Neural cell (in vitro differentiated cells): Measurements from ENCODE around the gene SLC11A2.

Experiments used
- EP300 ChIP-seq: fragments of 450-650 bp; conservative IDR thresholded peaks from 2 replicates; pipeline ENCODE4 v1.6.1; 2014; ENCODE audit warnings: antibody characterized with exemption, mild to moderate bottlenecking, moderate library complexity; ENCODE audit not compliant: poor library complexity, severe bottlenecking
- EZH2 ChIP-seq: fragments of 200-600, 300-800 bp; shearing (Covaris generic), sonication (generic); IDR thresholded peaks from 2 replicates; pipeline ENCODE4 v1.6.1; 2014; ENCODE audit warnings: antibody characterized with exemption, low read length, borderline replicate concordance, mild to moderate bottlenecking; ENCODE audit not compliant: insufficient read depth, poor library complexity, severe bottlenecking
- MXI1 ChIP-seq: fragments of 450-650 bp; conservative IDR thresholded peaks from 2 replicates; pipeline ENCODE4 v1.6.1; 2014; ENCODE audit warnings: antibody characterized with exemption, mild to moderate bottlenecking; ENCODE audit not compliant: poor library complexity, severe bottlenecking
- POLR2AphosphoS5 ChIP-seq: IDR thresholded peaks from 2 replicates; pipeline ENCODE4 v1.6.1; 2012
- RAD21 ChIP-seq: fragments of 450-650 bp; conservative IDR thresholded peaks from 2 replicates; pipeline ENCODE4 v1.6.1; 2014; ENCODE audit warnings: antibody characterized with exemption, mild to moderate bottlenecking, moderate library complexity
- REST ChIP-seq: IDR thresholded peaks from 2 replicates; pipeline ENCODE4 v1.6.1; 2012; ENCODE audit warnings: borderline replicate concordance
- SMC3 ChIP-seq: fragments of 450-650 bp; conservative IDR thresholded peaks from 2 replicates; pipeline ENCODE4 v1.6.1; 2014; ENCODE audit warnings: antibody characterized with exemption, mild to moderate bottlenecking, moderate library complexity; ENCODE audit not compliant: poor library complexity
- TAF1 ChIP-seq: IDR thresholded peaks from 2 replicates; pipeline ENCODE4 v1.6.1; 2012; ENCODE audit warnings: low read depth
- TF ChIP-seq, protein P1 (sequence below): fragments of 450-650 bp; IDR thresholded peaks from 2 replicates; pipeline ENCODE4 v1.5.1; 2014; ENCODE audit warnings: antibody characterized with exemption, mild to moderate bottlenecking, moderate library complexity; ENCODE audit not compliant: poor library complexity, severe bottlenecking

- TF ChIP-seq, protein P1, sequence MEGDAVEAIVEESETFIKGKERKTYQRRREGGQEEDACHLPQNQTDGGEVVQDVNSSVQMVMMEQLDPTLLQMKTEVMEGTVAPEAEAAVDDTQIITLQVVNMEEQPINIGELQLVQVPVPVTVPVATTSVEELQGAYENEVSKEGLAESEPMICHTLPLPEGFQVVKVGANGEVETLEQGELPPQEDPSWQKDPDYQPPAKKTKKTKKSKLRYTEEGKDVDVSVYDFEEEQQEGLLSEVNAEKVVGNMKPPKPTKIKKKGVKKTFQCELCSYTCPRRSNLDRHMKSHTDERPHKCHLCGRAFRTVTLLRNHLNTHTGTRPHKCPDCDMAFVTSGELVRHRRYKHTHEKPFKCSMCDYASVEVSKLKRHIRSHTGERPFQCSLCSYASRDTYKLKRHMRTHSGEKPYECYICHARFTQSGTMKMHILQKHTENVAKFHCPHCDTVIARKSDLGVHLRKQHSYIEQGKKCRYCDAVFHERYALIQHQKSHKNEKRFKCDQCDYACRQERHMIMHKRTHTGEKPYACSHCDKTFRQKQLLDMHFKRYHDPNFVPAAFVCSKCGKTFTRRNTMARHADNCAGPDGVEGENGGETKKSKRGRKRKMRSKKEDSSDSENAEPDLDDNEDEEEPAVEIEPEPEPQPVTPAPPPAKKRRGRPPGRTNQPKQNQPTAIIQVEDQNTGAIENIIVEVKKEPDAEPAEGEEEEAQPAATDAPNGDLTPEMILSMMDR = no peak
- TF ChIP-seq EZH2 = no peak
- TF ChIP-seq EP300 = no peak
- no peak for TF ChIP-seq POLR2AphosphoS5
- TF ChIP-seq TAF1 = no peak
- TF ChIP-seq RAD21 = no peak
- no peak for TF ChIP-seq MXI1
- no peak for TF ChIP-seq REST
- no peak for TF ChIP-seq SMC3
These were observed 32.9 kb upstream of the SLC11A2 start for GRCh38 chr12:51059086-51059485.
